HEK293 (cell line): Measurements from ENCODE around the gene CADM1.
A peak's percentile ranks its signal among the peaks of the same experiment; 100 is the strongest.

ENCODE experiments used
- CTCF ChIA-PET: fragments of 350-600 bp; formaldehyde crosslinking; extraction: SDS; loops from one replicate; lab custom pipeline; 2021; ENCODE audit warnings: antibody characterized with exemption; lab: Yijun Ruan, JAX
- POLR2A ChIA-PET: fragments of 300-600 bp; formaldehyde crosslinking; extraction: SDS; loops from one replicate; lab custom pipeline; 2020; ENCODE audit warnings: antibody characterized with exemption, inconsistent platforms; lab: Yijun Ruan, JAX
- H3K27ac ChIP-seq: fragments of 200-500 bp; sonication (Bioruptor generic); 2 replicates; pipeline ENCODE4 v1.5.1; 2014; ENCODE audit warnings: low read depth, low read length, control low read depth, inconsistent platforms; ENCODE audit errors: extremely low read depth
- H3K36me3 ChIP-seq, 2 experiments: fragments of 200-500 bp in 1 of 2; sonication (Bioruptor generic) in 1 of 2; 1 replicate in 1 of 2; 2 replicates in 1 of 2; pipeline ENCODE4 v1.5.1; 2014 to 2017; ENCODE audit warnings: inconsistent platforms in 2 of 2, low read length in 2 of 2; ENCODE audit not compliant: control insufficient read depth in 2 of 2, insufficient read depth in 1 of 2
- H3K4me1 ChIP-seq: fragments of 200-500 bp; sonication (Bioruptor generic); 2 replicates; pipeline ENCODE4 v1.5.1; 2014; ENCODE audit warnings: mild to moderate bottlenecking, low read length, inconsistent platforms; ENCODE audit not compliant: control insufficient read depth, insufficient read depth
- H3K4me3 ChIP-seq: 2 replicates; pipeline ENCODE4 v1.5.1; 2011; ENCODE audit warnings: low read depth, mild to moderate bottlenecking, control low read depth, low read length, moderate library complexity
- H3K9me3 ChIP-seq: fragments of 200-500 bp; sonication (Bioruptor generic); 2 replicates; pipeline ENCODE4 v1.5.1; 2014; ENCODE audit warnings: low read depth, low read length, inconsistent platforms; ENCODE audit not compliant: control insufficient read depth, insufficient read depth
- BCL11B ChIP-seq: fragments of 450-650 bp; formaldehyde crosslinking; IDR thresholded peaks from 2 replicates; pipeline ENCODE4 v1.5.1; 2016; ENCODE audit warnings: low read depth, missing biosample characterization, missing genetic modification characterization
- KLF8 ChIP-seq: fragments of 450-650 bp; formaldehyde crosslinking; IDR thresholded peaks from 2 replicates; pipeline ENCODE4 v1.5.1; 2016; ENCODE audit warnings: missing biosample characterization, missing genetic modification characterization
- MZF1 ChIP-seq: fragments of 450-650 bp; formaldehyde crosslinking; IDR thresholded peaks from 2 replicates; pipeline ENCODE4 v1.5.1; 2017; ENCODE audit warnings: missing biosample characterization, missing genetic modification characterization, borderline replicate concordance
- OSR2 ChIP-seq: fragments of 450-650 bp; formaldehyde crosslinking; IDR thresholded peaks from 2 replicates; pipeline ENCODE4 v1.5.1; 2016; ENCODE audit warnings: missing biosample characterization, missing genetic modification characterization
- SCRT2 ChIP-seq: fragments of 450-650 bp; formaldehyde crosslinking; IDR thresholded peaks from 2 replicates; pipeline ENCODE4 v1.5.1; 2016; ENCODE audit warnings: missing biosample characterization, missing genetic modification characterization
- TRIM28 ChIP-seq: IDR thresholded peaks from 2 replicates; pipeline ENCODE4 v1.6.1; 2011; ENCODE audit warnings: low read length, control low read depth, borderline replicate concordance
- ZBTB8A ChIP-seq: fragments of 450-650 bp; formaldehyde crosslinking; IDR thresholded peaks from 2 replicates; pipeline ENCODE4 v1.5.1; 2016; ENCODE audit warnings: missing biosample characterization, missing genetic modification characterization
- ZEB2 ChIP-seq: fragments of 450-650 bp; formaldehyde crosslinking; IDR thresholded peaks from 2 replicates; pipeline ENCODE4 v1.5.1; 2016; ENCODE audit warnings: missing biosample characterization, missing genetic modification characterization
- ZFP41 ChIP-seq: fragments of 450-650 bp; formaldehyde crosslinking; IDR thresholded peaks from 2 replicates; pipeline ENCODE4 v1.5.1; 2016; ENCODE audit warnings: missing biosample characterization, missing genetic modification characterization, borderline replicate concordance
- ZFP69B ChIP-seq: fragments of 450-650 bp; formaldehyde crosslinking; IDR thresholded peaks from 2 replicates; pipeline ENCODE4 v1.5.1; 2016; ENCODE audit warnings: missing biosample characterization, missing genetic modification characterization
- ZIC2 ChIP-seq: fragments of 450-650 bp; formaldehyde crosslinking; IDR thresholded peaks from 2 replicates; pipeline ENCODE4 v1.5.1; 2016; ENCODE audit warnings: missing biosample characterization, missing genetic modification characterization
- ZNF10 ChIP-seq: fragments of 450-650 bp; formaldehyde crosslinking; IDR thresholded peaks from 2 replicates; pipeline ENCODE4 v1.5.1; 2017; ENCODE audit warnings: missing biosample characterization, missing genetic modification characterization
- ZNF175 ChIP-seq: fragments of 450-650 bp; formaldehyde crosslinking; IDR thresholded peaks from 2 replicates; pipeline ENCODE4 v1.5.1; 2016; ENCODE audit warnings: missing biosample characterization, missing genetic modification characterization
- ZNF2 ChIP-seq: fragments of 450-650 bp; formaldehyde crosslinking; IDR thresholded peaks from 2 replicates; pipeline ENCODE4 v1.5.1; 2016; ENCODE audit warnings: missing biosample characterization, missing genetic modification characterization
- ZNF350 ChIP-seq: fragments of 450-650 bp; formaldehyde crosslinking; IDR thresholded peaks from 2 replicates; pipeline ENCODE4 v1.5.0; 2017; ENCODE audit warnings: missing biosample characterization, mild to moderate bottlenecking, missing genetic modification characterization
- ZNF560 ChIP-seq: fragments of 450-650 bp; formaldehyde crosslinking; IDR thresholded peaks from 2 replicates; pipeline ENCODE4 v1.5.1; 2017; ENCODE audit warnings: missing biosample characterization, missing genetic modification characterization, borderline replicate concordance
- ZNF623 ChIP-seq: fragments of 450-650 bp; formaldehyde crosslinking; IDR thresholded peaks from 2 replicates; pipeline ENCODE4 v1.5.1; 2016; ENCODE audit warnings: missing biosample characterization, missing genetic modification characterization
- ZNF76 ChIP-seq: fragments of 450-650 bp; formaldehyde crosslinking; IDR thresholded peaks from 2 replicates; pipeline ENCODE4; 2016; ENCODE audit warnings: low read depth, missing biosample characterization, missing genetic modification characterization, borderline replicate concordance
- ZNF776 ChIP-seq: fragments of 450-650 bp; formaldehyde crosslinking; IDR thresholded peaks from 2 replicates; pipeline ENCODE4 v1.5.0; 2017; ENCODE audit warnings: missing biosample characterization, missing genetic modification characterization, borderline replicate concordance
- ZNF830 ChIP-seq: fragments of 450-650 bp; IDR thresholded peaks from 2 replicates; pipeline ENCODE4 v1.5.0; 2018; ENCODE audit warnings: missing biosample characterization, missing genetic modification characterization, low read depth, mild to moderate bottlenecking, moderate library complexity
- ZXDB ChIP-seq: fragments of 450-650 bp; formaldehyde crosslinking; IDR thresholded peaks from 2 replicates; pipeline ENCODE4 v1.5.1; 2016; ENCODE audit warnings: missing biosample characterization, missing genetic modification characterization
- TF ChIP-seq, protein P1 (sequence below): fragments of 450-650 bp; formaldehyde crosslinking; IDR thresholded peaks from 2 replicates; pipeline ENCODE4 v1.5.1; 2016; ENCODE audit warnings: missing biosample characterization, missing genetic modification characterization
- TF ChIP-seq, protein P2 (sequence below): fragments of 450-650 bp; formaldehyde crosslinking; IDR thresholded peaks from 2 replicates; pipeline ENCODE4 v1.5.1; 2017; ENCODE audit warnings: missing biosample characterization, missing genetic modification characterization

CADM1 gene

DNA sequence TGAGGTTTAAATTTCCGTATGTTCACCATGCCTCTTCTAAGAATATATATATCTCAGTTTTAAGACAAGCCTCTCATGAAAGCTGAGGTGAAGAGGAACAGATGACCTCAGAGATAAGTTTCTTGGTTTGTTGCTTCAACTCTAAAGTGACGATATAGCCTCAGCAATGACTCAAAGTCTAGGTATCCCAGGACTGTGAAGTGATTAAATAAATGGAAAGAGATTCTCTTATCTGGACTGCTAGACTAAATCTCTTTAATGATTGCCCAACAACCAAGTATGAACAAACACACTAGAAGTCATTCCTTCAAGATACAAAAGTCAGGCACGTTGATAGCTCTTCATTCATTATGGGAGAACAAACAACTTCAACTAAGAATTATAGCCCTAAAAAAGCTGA, 15.3 kb downstream of the CADM1 start (continued):
- TF ChIP-seq, protein P1, sequence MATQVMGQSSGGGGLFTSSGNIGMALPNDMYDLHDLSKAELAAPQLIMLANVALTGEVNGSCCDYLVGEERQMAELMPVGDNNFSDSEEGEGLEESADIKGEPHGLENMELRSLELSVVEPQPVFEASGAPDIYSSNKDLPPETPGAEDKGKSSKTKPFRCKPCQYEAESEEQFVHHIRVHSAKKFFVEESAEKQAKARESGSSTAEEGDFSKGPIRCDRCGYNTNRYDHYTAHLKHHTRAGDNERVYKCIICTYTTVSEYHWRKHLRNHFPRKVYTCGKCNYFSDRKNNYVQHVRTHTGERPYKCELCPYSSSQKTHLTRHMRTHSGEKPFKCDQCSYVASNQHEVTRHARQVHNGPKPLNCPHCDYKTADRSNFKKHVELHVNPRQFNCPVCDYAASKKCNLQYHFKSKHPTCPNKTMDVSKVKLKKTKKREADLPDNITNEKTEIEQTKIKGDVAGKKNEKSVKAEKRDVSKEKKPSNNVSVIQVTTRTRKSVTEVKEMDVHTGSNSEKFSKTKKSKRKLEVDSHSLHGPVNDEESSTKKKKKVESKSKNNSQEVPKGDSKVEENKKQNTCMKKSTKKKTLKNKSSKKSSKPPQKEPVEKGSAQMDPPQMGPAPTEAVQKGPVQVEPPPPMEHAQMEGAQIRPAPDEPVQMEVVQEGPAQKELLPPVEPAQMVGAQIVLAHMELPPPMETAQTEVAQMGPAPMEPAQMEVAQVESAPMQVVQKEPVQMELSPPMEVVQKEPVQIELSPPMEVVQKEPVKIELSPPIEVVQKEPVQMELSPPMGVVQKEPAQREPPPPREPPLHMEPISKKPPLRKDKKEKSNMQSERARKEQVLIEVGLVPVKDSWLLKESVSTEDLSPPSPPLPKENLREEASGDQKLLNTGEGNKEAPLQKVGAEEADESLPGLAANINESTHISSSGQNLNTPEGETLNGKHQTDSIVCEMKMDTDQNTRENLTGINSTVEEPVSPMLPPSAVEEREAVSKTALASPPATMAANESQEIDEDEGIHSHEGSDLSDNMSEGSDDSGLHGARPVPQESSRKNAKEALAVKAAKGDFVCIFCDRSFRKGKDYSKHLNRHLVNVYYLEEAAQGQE (tag by site-specific recombination): no peak
- TF ChIP-seq ZEB2 (no peak), KLF8 (tag by site-specific recombination) (peak; percentile 36; the same call in 1 of the 2 replicates), ZNF76 (tag by site-specific recombination) (no peak), ZXDB (tag by site-specific recombination) (peak; percentile 73), ZNF10 (tag by site-specific recombination) (no peak), ZBTB8A (no peak), MZF1 (tag by site-specific recombination) (no peak), TRIM28 (peak; percentile 41; the same call in 1 of the 2 replicates), BCL11B (tag by site-specific recombination) (no peak), ZNF830 (no peak), ZNF175 (tag by site-specific recombination) (no peak)
- TF ChIP-seq, protein P2, sequence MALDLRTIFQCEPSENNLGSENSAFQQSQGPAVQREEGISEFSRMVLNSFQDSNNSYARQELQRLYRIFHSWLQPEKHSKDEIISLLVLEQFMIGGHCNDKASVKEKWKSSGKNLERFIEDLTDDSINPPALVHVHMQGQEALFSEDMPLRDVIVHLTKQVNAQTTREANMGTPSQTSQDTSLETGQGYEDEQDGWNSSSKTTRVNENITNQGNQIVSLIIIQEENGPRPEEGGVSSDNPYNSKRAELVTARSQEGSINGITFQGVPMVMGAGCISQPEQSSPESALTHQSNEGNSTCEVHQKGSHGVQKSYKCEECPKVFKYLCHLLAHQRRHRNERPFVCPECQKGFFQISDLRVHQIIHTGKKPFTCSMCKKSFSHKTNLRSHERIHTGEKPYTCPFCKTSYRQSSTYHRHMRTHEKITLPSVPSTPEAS: no peak

DNA sequence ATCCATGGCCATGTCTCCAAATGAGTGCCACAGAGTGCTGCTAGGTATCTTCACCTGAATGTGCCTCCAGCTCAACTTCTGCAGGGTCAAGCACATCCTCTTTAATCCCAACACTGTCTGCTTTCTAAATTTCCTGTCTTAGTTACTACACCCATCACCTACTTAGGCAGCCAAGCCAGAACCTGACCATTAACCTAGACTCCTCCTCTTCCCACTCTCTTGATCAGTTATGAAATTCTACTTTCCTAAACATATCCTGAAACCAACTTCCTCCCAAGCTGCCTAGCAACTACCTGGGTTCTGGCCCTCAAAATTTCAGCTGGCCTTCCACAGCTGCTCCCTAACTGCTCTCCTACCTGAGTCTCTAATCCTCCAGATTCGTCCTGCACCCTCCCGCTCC, 22.7 kb downstream of the CADM1 start:
- POLR2A ChIA-PET: no interaction called here
- Histone ChIP-seq H3K27ac (no peak overlapping the region), H3K9me3 (no peaks in the 10 kb centered on the region)
- TF ChIP-seq ZNF560 (tag by site-specific recombination) (no peak), ZFP69B (tag by site-specific recombination) (no peak), ZNF350 (tag by site-specific recombination) (no peak), ZNF776 (tag by site-specific recombination) (no peak), TRIM28 (no peak), ZNF623 (tag by site-specific recombination) (no peak), ZNF2 (tag by site-specific recombination) (no peak)
- TF ChIP-seq, all 188 proteins: peak for 0
- Histone ChIP-seq H3K4me1 (peaks cover 12% of the 10 kb centered on the region), H3K4me3 (no peak overlapping the region), H3K36me3 (no peaks in the 10 kb centered on the region)
- CTCF ChIA-PET: interaction anchor here (0.5 kb wide), 1 partner anchor 37 kb away, joined by 3 read pairs; no protein-coding TSS in a partner anchor

DNA sequence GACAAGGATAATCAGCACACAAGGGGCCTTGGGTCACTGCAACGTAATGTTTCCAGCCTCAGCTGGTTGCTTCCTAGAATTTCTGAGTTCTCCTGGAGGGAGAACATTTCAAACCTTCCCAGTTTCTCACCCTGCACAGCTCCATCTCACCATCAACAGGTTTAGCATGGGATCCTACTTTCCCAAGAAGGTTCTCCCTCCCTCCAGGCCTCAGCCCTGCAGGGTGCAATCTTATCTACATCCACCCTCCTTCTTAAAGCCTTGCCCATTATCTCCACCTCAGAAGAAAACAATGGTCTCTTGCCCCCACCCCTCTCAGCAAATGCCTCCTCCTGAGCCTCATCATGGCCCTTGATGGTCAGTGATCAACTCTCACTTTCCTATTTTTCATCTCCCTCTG, 23.6 kb downstream of the CADM1 start:
- TF ChIP-seq SCRT2 (tag by site-specific recombination) (peak; percentile 50), ZFP41 (tag by site-specific recombination) (no peak), OSR2 (no peak), ZIC2 (tag by site-specific recombination) (peak; percentile 17; the same call in 1 of the 2 replicates), TRIM28 (0 out of 2 replicates have a peak, but pooled peaks have one; percentile 13)
- TF ChIP-seq, all 188 proteins: peak for 3
- no peak overlapping the region for H3K27ac ChIP-seq
- no peaks in the 10 kb centered on the region for H3K9me3 ChIP-seq
- no peak overlapping the region for H3K4me3 ChIP-seq
- no peaks in the 10 kb centered on the region for H3K36me3 ChIP-seq
- CTCF ChIA-PET: no interaction called here
- POLR2A ChIA-PET: no interaction called here
- peaks cover 12% of the 10 kb centered on the region for H3K4me1 ChIP-seq
